ENCODE data around the gene MYADML2.
"Not testable (repeated sequence)": the region's sequence is repeated elsewhere in the genome, so short reads cannot be mapped to it uniquely, and the experiment has no call there.

The MYADML2 gene

DNA sequence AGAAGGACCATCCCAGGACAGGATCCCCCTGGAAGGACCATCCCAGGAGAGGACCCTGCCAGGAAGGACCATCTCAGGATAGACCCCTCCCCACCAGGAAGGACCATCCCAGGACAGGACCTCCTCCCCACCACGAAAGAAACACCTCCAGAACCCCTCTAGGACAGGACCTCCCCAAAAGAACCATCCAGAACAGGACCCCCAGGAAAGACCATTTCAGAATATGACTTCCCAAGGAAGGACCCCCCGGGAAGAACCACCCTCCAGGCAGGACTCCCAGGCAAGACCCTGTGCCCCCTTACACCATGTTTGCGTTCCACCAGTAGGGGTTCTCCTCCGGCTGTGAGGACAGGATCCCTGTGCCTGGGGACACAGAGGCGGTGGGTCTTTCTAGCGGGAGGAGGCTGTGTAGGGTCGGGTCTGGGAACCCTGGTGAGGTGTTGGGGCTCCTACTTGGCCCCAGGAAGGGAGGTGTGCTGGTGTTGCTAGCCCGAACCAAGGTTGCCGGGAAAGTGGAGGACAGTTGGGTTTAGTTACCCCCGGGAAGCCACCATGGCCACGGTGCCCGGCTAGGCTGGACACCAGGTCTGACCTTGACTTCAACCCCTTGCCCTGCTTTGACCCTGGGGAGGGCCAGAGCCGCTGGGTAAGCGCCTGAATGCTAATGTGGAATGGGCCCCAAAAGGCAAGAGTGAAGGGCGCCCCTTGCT lies 11.8 kb upstream of the MYADML2 start:
- DNase-seq (ENCODE audit: low spot score) = no peak

DNA sequence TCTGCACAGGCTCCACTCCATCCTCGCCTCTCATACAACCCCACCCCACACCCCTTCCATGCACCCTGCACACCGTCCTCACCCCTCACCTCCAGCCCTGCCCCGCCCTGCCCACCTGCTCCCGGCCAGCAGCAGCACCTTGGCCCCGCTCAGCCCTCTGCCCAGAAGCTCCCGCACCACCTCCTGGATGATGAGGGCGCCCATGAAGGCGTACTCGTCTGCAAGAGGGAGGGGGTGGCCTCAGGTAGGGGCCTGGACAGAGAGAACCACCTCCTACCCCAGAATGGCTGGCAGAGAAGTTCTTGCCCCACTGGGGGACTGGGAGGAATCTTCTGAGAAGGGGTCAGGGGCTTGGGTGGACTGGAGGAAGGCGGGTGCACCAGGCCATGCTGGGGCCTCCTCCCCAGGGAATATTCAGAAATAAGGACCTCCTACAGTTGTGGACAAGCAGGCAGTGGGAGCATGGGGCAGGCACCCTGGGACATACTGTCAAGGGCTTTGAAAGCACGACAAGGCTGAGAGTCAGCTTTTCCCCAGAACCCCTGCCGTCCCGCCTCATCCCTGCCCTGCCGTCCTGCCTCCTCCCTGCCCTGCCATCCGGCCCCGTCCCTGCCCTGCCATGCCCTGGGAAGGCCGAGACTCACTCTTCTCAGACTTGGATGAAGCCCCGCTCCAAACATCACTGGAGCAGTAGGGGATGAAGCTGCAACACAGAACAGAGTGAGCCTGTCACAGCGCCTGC lies 10.8 kb upstream of the MYADML2 start:
- DNase-seq (ENCODE audit: low spot score) = no peak

- DNase-seq (ENCODE audit: low spot score) = no peak
Measured at GRCh38 chr17:81956607-81957589, 9.9 kb upstream of the MYADML2 start.

- DNase-seq (ENCODE audit: low spot score) = no peak
Measured at GRCh38 chr17:81955756-81956544, 8.9 kb upstream of the MYADML2 start.

- no peak for DNase-seq (ENCODE audit: low spot score)
Measured at GRCh38 chr17:81955058-81955681, 8.1 kb upstream of the MYADML2 start.

- no peak for DNase-seq (ENCODE audit: low spot score)
Measured at GRCh38 chr17:81954131-81955057, 7.4 kb upstream of the MYADML2 start.

DNA sequence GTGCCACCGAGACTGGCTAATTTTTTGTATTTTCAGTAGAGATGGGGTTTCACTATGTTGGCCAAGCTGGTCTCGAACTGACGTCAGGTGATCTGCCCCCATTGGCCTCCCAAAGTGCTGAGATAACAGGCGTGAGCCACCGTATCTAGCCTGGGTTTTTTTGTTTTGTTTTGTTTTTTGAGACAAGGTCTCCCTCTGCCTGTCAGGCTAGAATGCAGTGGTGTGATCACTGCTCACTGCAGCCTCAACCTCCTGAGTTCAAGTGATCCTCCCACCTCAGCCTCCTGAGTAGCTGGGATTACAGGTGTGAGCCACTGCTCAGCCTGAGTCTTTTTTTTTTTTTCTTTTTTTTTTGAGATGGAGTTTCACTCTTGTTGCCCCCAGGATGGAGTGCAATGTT lies 6.4 kb upstream of the MYADML2 start:
- not testable (repeated sequence) for DNase-seq (ENCODE audit: low spot score)

GRCh38 chr17:81952792-81953228 lies 5.8 kb upstream of the MYADML2 start:
- DNase-seq (ENCODE audit: low spot score) = no peak

GRCh38 chr17:81951785-81952684 lies 5.0 kb upstream of the MYADML2 start:
- no peak for DNase-seq (ENCODE audit: low spot score)

- DNase-seq (ENCODE audit: low spot score) = no peak
Measured at GRCh38 chr17:81950501-81950900, 3.5 kb upstream of the MYADML2 start.

DNA sequence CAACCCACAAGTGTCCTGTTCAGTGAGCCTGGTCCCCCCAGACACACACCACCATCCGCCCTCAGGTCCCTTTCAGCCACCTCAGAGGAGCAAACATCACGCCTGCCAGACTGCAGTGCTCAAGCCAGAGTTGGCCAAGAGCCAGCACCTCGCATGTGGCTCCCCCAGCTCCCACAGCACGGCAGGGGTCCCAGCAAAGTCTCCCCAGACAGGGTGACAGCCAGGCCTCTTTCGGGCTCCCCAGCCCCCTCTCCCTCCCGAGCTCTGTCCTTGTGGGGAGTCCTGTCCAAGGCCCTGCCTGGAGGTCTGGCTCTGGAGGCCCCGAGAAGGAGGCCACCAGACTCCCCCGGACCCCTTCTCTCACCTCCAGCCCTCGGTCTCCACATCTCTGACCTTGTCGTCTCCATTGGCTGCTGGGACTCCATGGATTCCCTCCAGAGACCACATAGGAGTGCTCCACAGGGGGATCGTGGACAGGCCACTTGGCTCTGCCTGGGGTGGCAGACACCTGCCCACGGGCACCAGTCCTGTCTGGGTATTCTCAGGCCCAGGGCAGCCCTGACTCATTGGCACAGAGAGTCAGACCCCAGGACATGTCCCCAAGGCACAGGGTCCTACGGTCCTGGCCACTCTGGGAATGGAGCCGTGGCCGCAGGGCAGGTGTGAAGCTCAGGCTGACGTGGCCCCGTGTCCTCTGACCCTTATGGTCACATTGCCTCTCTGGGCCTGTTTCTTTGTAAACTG lies 1.8 kb upstream of the MYADML2 start:
- DNase-seq (ENCODE audit: low spot score) = no peak

- no peak for DNase-seq (ENCODE audit: low spot score)
Measured at GRCh38 chr17:81944858-81945257, 2.2 kb downstream of the MYADML2 start.

- DNase-seq (ENCODE audit: low spot score) = no peak
Measured at GRCh38 chr17:81942167-81942553, 4.9 kb downstream of the MYADML2 start.

GRCh38 chr17:81941484-81942166 lies 5.4 kb downstream of the MYADML2 start:
- no peak for DNase-seq (ENCODE audit: low spot score)

- DNase-seq (ENCODE audit: low spot score) = no peak
Measured at GRCh38 chr17:81940538-81941483, 6.2 kb downstream of the MYADML2 start.

- DNase-seq (ENCODE audit: low spot score) = no peak
Measured at GRCh38 chr17:81939881-81940385, 7.1 kb downstream of the MYADML2 start.
